K562 (cell line): Measurements from ENCODE around the gene AIF1. TPM values are rescaled to one million over a fixed set of nuclear protein-coding genes. Genes with fewer than 3 reads are reported as not detected.

Source experiments
- C11orf30 ChIP-seq: fragments of 450-650 bp; IDR thresholded peaks from 2 replicates; pipeline ENCODE4 v1.6.1; 2016; ENCODE audit warnings: low read depth, mild to moderate bottlenecking
- CAMTA2 ChIP-seq: fragments of 250-450 bp; sonication (Bioruptor Pico); conservative IDR thresholded peaks from 2 replicates; pipeline ENCODE4 v1.5.1; 2022
- CBFA2T3 ChIP-seq: fragments of 450-650 bp; IDR thresholded peaks from 2 replicates; pipeline ENCODE4 v1.6.1; 2017
- CTCFL ChIP-seq: IDR thresholded peaks from 2 replicates; pipeline ENCODE4 v1.6.1; 2011; ENCODE audit warnings: borderline replicate concordance, low read depth, mild to moderate bottlenecking, moderate library complexity, low read length; ENCODE audit not compliant: insufficient read depth, poor library complexity, severe bottlenecking
- DDX20 ChIP-seq: fragments of 450-650 bp; IDR thresholded peaks from 2 replicates; pipeline ENCODE4 v1.6.1; 2016; ENCODE audit warnings: missing genetic modification characterization, low read depth, mild to moderate bottlenecking, missing compliant biosample characterization, moderate library complexity
- EWSR1 ChIP-seq: fragments of 450-650 bp; IDR thresholded peaks from 2 replicates; pipeline ENCODE4 v1.6.1; 2018; ENCODE audit warnings: borderline replicate concordance, mild to moderate bottlenecking, low read depth, moderate library complexity; ENCODE audit not compliant: partially characterized antibody
- KDM5B ChIP-seq: fragments of 200-600 bp; sonication (generic); IDR thresholded peaks from 2 replicates; pipeline ENCODE4 v1.6.1; 2012; ENCODE audit warnings: low read depth, mild to moderate bottlenecking, moderate library complexity, low read length, control low read depth, inconsistent platforms; ENCODE audit not compliant: insufficient replicate concordance
- MTF1 ChIP-seq: fragments of 250-450 bp; sonication (Bioruptor Pico); IDR thresholded peaks from 2 replicates; pipeline ENCODE4 v1.9.0; 2021; ENCODE audit warnings: moderate library complexity, mild to moderate bottlenecking, inconsistent platforms, borderline replicate concordance
- MYC ChIP-seq, 2 experiments: fragments of 250-450 bp in 1 of 2; sonication (Bioruptor Pico) in 1 of 2; IDR thresholded peaks; 2 replicates each; pipeline versions ENCODE4 v1.5.1 to v1.6.1; 2012 to 2021; ENCODE audit warnings: low read depth in 2 of 2, borderline replicate concordance in 1 of 2, improper control_type of control experiment in 1 of 2, low read length in 1 of 2, mild to moderate bottlenecking in 1 of 2, moderate library complexity in 1 of 2
- NR1H2 ChIP-seq: sonication (generic); formaldehyde crosslinking; IDR thresholded peaks from 2 replicates; pipeline ENCODE4 v1.4.0; 2020; ENCODE audit warnings: mild to moderate bottlenecking, missing genetic modification reagents
- PHF21A ChIP-seq: fragments of 450-650 bp; IDR thresholded peaks from 2 replicates; pipeline ENCODE4 v1.6.1; 2017; ENCODE audit warnings: low read depth, borderline replicate concordance
- RBM25 ChIP-seq: fragments of 200-400 bp; formaldehyde crosslinking; IDR thresholded peaks from 2 replicates; pipeline ENCODE4 v1.6.1; 2018; ENCODE audit warnings: low read length, low read depth, moderate library complexity; ENCODE audit not compliant: severe bottlenecking
- SIN3B ChIP-seq: fragments of 450-650 bp; IDR thresholded peaks from 2 replicates; pipeline ENCODE4 v1.6.1; 2017; ENCODE audit warnings: low read depth, mild to moderate bottlenecking, moderate library complexity
- TBL1XR1 ChIP-seq, 2 experiments: IDR thresholded peaks; 2 replicates each; pipeline ENCODE4 v1.6.1; 2012; ENCODE audit warnings: improper control_type of control experiment in 2 of 2, low read length in 2 of 2, mild to moderate bottlenecking in 1 of 2
- U2AF1 ChIP-seq: fragments of 200-400 bp; formaldehyde crosslinking; optimal IDR thresholded peaks from 2 replicates; pipeline ENCODE3; 2017; ENCODE audit warnings: mild to moderate bottlenecking, low read depth, low read length, moderate library complexity
- ZBTB17 ChIP-seq: fragments of 450-650 bp; formaldehyde crosslinking; IDR thresholded peaks from 2 replicates; pipeline ENCODE4 v1.4.0; 2020; ENCODE audit warnings: mild to moderate bottlenecking
- polyA plus RNA-seq, 8 experiments: library from polyadenylated mRNA; depleted of rRNA in 4 of 8; stranded (reverse) in 5 of 8; unstranded in 3 of 8; fragments of >200 nt; fragmentation: Nextera tagmentation in 2 of 8; fragmentation: Illumina TruSeq in 1 of 8; extraction: Ambion mirVana in 2 of 8; extraction: Trizol in 1 of 8; gene quantifications; 2 replicates each; pipeline versions ENCODE4 v1.2.1 to v1.2.3, GENCODE V29; 2011 to 2014; ENCODE audit warnings: inconsistent platforms in 1 of 8, missing spikeins in 1 of 8
- total RNA-seq, 7 experiments: library from RNA; depleted of rRNA in 6 of 7; stranded (reverse); fragments of >200 nt in 6 of 7; fragmentation: Illumina TruSeq in 2 of 7; extraction: Trizol in 2 of 7; gene quantifications; 2 replicates each; pipeline versions ENCODE4 v1.2.1 to v1.2.3, GENCODE V29; 2011 to 2021; ENCODE audit warnings: low replicate concordance in 1 of 7
- TF ChIP-seq, protein P1 (sequence below): fragments of 200-800 bp; sonication (Bioruptor generic); IDR thresholded peaks from 2 replicates; pipeline ENCODE4 v1.6.1; 2016; ENCODE audit warnings: missing genetic modification characterization, missing compliant biosample characterization
- TF ChIP-seq, protein P2 (sequence below): sonication (generic); IDR thresholded peaks from 2 replicates; pipeline ENCODE4 v1.6.1; 2016

The AIF1 gene
- total and polyA plus RNA-seq, 9 of the 15 experiments (the other 6 are each of a cell fraction or from before 2014, with no cell fraction given): 9.4 to 33.4 (median 19.4) TPM

DNA sequence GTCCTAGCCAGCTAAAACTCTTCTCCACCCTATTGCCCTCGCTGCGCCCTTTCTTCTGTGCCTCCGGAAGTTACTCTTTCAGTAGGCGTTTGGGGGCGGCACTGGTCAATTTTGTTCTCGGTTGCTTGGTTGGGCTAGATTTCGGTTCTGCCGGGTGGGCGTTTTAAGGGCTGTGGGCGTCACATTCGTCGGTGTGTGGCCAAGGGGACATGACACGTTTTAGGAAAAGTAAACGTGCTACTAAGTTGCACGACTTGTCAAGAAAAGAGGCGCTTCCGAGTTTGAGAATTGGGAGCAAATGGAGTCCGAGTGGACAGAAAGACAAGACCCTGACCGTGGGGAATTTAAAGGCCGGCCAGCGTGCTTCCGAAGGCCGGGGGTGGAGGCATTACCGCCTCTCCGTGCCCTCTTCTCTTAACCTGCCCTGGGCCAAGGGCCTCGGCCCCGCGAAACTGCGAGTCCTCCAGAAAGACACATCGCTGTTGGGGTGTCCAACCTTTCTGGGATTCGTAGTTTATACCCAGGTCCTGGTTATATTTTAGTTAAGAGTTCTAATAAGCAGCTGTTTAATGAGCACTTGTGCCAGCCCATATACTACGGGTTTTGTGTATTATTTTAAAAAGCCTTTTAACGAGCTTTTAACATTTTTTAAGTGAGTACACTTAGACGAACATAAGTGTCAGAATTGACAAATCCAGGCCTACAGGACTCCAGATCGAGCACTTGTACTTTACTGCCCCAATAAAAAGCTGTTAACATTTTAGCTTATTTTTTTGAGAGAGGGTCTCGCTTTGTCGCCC, 38.1 kb downstream of the AIF1 start (continued):
- TF ChIP-seq C11orf30: no peak
- peak; percentile 17; the same call in 1 of the 2 replicates for TF ChIP-seq ZBTB17
- TF ChIP-seq SIN3B: no peak
- peak; percentile 6 to 43; a peak in 1 of 4 replicates for TF ChIP-seq TBL1XR1 (IDR thresholded peaks at IDR 0.05; ENCODE audit: low read length in 2 of 2)
- peak; percentile 97 for TF ChIP-seq KDM5B
- TF ChIP-seq MYC (IDR thresholded peaks at IDR 0.05; ENCODE audit: low read depth, low read length): no peak
- TF ChIP-seq MYC (CRISPR knock-in tag; IDR thresholded peaks at IDR 0.05; ENCODE audit: borderline replicate concordance, low read depth): peak; percentile 82; the same call in 1 of the 2 replicates
- no peak for TF ChIP-seq EWSR1
- TF ChIP-seq U2AF1: no peak
- 0 out of 2 replicates have a peak, but pooled peaks have one; percentile 42 for TF ChIP-seq DDX20
- TF ChIP-seq, protein P1, sequence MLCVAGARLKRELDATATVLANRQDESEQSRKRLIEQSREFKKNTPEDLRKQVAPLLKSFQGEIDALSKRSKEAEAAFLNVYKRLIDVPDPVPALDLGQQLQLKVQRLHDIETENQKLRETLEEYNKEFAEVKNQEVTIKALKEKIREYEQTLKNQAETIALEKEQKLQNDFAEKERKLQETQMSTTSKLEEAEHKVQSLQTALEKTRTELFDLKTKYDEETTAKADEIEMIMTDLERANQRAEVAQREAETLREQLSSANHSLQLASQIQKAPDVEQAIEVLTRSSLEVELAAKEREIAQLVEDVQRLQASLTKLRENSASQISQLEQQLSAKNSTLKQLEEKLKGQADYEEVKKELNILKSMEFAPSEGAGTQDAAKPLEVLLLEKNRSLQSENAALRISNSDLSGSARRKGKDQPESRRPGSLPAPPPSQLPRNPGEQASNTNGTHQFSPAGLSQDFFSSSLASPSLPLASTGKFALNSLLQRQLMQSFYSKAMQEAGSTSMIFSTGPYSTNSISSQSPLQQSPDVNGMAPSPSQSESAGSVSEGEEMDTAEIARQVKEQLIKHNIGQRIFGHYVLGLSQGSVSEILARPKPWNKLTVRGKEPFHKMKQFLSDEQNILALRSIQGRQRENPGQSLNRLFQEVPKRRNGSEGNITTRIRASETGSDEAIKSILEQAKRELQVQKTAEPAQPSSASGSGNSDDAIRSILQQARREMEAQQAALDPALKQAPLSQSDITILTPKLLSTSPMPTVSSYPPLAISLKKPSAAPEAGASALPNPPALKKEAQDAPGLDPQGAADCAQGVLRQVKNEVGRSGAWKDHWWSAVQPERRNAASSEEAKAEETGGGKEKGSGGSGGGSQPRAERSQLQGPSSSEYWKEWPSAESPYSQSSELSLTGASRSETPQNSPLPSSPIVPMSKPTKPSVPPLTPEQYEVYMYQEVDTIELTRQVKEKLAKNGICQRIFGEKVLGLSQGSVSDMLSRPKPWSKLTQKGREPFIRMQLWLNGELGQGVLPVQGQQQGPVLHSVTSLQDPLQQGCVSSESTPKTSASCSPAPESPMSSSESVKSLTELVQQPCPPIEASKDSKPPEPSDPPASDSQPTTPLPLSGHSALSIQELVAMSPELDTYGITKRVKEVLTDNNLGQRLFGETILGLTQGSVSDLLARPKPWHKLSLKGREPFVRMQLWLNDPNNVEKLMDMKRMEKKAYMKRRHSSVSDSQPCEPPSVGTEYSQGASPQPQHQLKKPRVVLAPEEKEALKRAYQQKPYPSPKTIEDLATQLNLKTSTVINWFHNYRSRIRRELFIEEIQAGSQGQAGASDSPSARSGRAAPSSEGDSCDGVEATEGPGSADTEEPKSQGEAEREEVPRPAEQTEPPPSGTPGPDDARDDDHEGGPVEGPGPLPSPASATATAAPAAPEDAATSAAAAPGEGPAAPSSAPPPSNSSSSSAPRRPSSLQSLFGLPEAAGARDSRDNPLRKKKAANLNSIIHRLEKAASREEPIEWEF (CRISPR knock-in tag): peak; percentile 85
- 0 out of 2 replicates have a peak, but pooled peaks have one; percentile 47 for TF ChIP-seq PHF21A
- TF ChIP-seq CBFA2T3: 0 out of 2 replicates have a peak, but pooled peaks have one; percentile 3
- TF ChIP-seq MTF1: no peak
- TF ChIP-seq RBM25: no peak
- TF ChIP-seq CAMTA2: peak; percentile 32; the same call in 1 of the 2 replicates
- TF ChIP-seq NR1H2 (CRISPR knock-in tag): peak; percentile 20; the same call in 1 of the 2 replicates
- TF ChIP-seq CTCFL: no peak
- TF ChIP-seq, protein P2, sequence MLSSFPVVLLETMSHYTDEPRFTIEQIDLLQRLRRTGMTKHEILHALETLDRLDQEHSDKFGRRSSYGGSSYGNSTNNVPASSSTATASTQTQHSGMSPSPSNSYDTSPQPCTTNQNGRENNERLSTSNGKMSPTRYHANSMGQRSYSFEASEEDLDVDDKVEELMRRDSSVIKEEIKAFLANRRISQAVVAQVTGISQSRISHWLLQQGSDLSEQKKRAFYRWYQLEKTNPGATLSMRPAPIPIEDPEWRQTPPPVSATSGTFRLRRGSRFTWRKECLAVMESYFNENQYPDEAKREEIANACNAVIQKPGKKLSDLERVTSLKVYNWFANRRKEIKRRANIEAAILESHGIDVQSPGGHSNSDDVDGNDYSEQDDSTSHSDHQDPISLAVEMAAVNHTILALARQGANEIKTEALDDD: peak; percentile 68; the same call in 1 of the 2 replicates
